CMK (cell line): Measurements from ENCODE around the gene RTN1.

ENCODE experiments used
- DNase-seq: peaks from one replicate; pipeline ENCODE4 v3.0.0-alpha.2; 2010; ENCODE audit warnings: low read depth

The RTN1 gene

GRCh38 chr14:59849411-59850130 lies 21.0 kb downstream of the RTN1 start:
- no peak for DNase-seq

GRCh38 chr14:59848671-59849070 lies 21.9 kb downstream of the RTN1 start:
- DNase-seq, result no peak

GRCh38 chr14:59847711-59848110 lies 22.9 kb downstream of the RTN1 start:
- no peak for DNase-seq

GRCh38 chr14:59846595-59846994 lies 24.0 kb downstream of the RTN1 start:
- DNase-seq, result no peak

GRCh38 chr14:59845245-59845644 lies 25.3 kb downstream of the RTN1 start:
- DNase-seq, result no peak

GRCh38 chr14:59844186-59844812 lies 26.3 kb downstream of the RTN1 start:
- no peak for DNase-seq

GRCh38 chr14:59836116-59836515 lies 34.5 kb downstream of the RTN1 start:
- DNase-seq, result no peak

GRCh38 chr14:59832653-59833294 lies 37.8 kb downstream of the RTN1 start:
- DNase-seq, result no peak

- DNase-seq, result no peak
Observed at GRCh38 chr14:59831121-59831730, 39.4 kb downstream of the RTN1 start.

GRCh38 chr14:59830338-59830734 lies 40.2 kb downstream of the RTN1 start:
- DNase-seq, result no peak

GRCh38 chr14:59829469-59830337 lies 40.9 kb downstream of the RTN1 start:
- DNase-seq, result no peak

GRCh38 chr14:59828276-59828675 lies 42.3 kb downstream of the RTN1 start:
- DNase-seq, result no peak

- DNase-seq, result no peak
Observed at GRCh38 chr14:59827401-59827800, 43.2 kb downstream of the RTN1 start.

- DNase-seq, result no peak
Observed at GRCh38 chr14:59826150-59826549, 44.4 kb downstream of the RTN1 start.

GRCh38 chr14:59823179-59823578 lies 47.4 kb downstream of the RTN1 start:
- DNase-seq, result no peak

- no peak for DNase-seq
Observed at GRCh38 chr14:59819446-59820088, 51.0 kb downstream of the RTN1 start.

GRCh38 chr14:59816941-59817340 lies 53.6 kb downstream of the RTN1 start:
- DNase-seq, result no peak

- no peak for DNase-seq
Observed at GRCh38 chr14:59814988-59815387, 55.6 kb downstream of the RTN1 start.

- DNase-seq, result no peak
Observed at GRCh38 chr14:59811815-59812214, 58.8 kb downstream of the RTN1 start.

- DNase-seq, result no peak
Observed at GRCh38 chr14:59811073-59811472, 59.5 kb downstream of the RTN1 start.

GRCh38 chr14:59803052-59803540 lies 67.5 kb downstream of the RTN1 start:
- DNase-seq, result no peak
